HG03139 (cell line): ENCODE data around the gene HELLS.
"Not testable (repeated sequence)": the region's sequence is repeated elsewhere in the genome, so short reads cannot be mapped to it uniquely, and the experiment has no call there.

ENCODE experiments used
- ATAC-seq: cut with Tn5 transposase; IDR thresholded peaks from one replicate; pipeline ENCODE4 v1.9.1; 2021; ENCODE audit not compliant: unreplicated experiment

Gene HELLS

DNA sequence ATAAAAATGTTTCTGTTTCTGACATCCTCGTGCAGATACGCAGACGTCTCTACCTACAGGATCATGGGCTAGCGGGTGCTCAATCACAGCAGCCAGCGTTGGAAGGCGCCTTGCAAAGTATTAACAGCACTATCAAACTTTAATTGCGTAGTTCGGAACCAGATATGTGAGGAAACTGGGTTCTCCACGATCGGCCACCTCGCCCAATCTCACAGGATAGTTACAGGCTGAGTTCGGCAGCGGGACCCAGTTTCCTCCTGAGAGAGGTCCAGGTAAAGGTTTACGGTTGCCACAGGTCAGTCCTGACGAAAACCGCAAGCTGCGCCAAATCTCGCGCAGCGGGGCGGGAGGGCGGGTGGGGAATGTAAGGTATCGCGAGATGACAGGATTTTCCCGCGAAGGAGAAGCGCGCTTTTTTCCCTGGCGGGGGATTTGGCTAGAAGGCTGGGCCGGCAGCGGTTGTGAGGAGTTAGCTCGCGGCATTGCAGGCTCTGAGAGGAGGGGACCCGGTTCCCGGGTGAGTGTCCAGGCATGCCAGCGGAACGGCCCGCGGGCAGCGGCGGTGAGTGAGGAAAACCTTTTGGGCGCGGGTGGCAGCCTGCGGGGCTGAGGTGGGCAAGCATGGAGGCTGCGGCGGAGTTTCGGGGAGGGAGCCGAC is at the start of gene HELLS:
Gene HELLS, plus strand, starts transcription at position 398 of the 658 bp plus-strand sequence. Its CDS starts 134 bp downstream, at position 532.
- peak; percentile 77 for ATAC-seq

DNA sequence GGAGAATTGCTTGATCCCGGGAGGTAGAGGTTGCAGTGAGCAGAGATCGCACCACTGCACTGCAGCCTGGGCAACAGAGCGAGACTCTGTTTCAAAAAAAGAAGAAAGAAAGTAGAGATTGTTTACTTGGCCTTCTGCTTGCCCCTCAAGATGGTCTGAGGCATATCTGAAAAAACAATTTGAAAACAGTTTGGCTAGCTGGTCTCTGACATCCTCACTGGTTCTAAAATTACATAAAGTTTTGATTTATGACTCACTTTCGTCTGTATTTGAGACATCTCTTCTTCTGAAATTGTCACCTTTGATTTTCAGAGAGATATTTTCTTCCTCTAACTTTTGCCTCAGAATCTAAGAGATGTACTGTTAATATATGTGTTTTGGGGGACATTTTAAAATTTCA is 49.6 kb upstream of the HELLS start:
- ATAC-seq: no peak

DNA sequence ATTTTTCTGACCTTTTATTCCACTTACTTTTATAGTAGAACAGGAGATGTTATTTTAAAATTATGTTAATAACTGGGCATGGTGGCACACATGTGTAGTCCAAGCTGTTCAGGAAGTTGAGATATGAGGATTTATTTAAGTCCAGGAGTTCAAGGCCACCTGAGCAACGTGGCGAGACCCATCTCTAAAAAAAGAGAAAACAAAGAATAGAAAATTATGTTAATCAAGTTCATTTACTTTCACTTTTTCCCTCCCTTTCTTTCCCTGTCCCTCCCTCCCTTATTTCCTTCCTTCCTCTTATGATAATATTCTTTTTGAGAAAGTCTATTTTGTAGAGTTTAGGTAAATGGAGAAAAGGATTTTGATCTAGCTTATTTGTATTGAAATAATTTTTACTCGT is 48.9 kb upstream of the HELLS start:
- no peak for ATAC-seq

DNA sequence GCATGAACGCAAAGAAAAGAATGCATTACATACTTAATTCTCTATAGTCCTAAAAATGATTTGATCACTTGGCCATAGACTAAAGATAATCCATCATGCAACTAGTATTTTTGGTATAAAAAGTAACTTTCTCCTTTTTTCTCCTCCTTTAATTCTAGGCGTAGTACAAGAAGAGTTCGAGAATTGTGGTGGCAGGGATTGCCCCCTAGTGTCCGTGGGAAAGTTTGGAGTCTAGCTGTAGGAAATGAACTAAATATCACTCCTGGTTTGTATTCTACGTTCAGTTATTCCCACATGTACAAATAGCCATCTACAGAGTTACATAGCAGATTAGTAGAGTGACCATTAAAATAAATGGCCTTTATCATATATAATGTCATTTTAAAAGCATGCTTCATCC is 45.5 kb upstream of the HELLS start:
- ATAC-seq: no peak

DNA sequence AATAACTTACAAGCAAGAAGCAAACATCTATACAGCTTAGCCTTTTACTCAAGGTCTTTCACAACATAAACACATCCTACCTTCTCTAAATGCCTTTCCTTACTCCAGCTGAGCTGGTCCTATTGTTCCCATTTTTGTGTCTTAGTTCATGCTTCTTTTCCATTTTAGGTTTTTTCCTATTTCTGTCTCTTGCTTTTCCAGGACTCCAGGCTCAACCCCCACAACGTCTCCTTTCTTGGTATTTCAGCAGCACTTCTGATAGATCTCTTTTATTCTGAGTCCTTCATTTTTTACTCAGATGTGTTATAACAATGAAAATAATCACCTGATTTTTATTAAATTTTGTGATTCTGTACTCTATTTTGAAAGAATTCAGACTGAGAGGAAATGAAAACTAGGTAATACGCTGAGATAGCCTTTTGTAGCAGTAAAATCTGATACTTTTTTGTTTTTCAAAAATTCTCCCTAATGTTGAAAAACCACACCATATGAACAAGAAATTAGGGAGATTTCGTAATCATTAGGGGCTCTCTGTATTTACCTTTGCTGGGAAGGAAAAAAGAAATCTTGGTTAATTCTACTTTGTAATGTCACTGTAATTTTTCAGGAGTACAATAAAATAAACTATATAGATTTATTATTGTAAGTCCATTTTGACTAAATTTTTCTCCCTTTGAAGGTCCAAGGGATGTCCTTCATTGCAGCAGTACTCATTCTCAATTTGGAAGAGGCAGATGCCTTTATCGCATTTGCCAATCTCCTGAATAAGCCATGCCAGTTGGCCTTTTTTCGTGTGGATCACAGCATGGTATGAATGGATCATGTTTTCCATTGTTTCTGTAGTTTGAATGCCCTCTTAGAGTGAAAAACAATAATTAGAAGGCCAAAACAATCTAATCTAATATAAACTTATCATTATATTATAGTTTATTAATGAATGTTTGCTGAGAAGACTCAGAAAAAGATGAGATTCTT is 24.0 kb upstream of the HELLS start:
- no peak for ATAC-seq

DNA sequence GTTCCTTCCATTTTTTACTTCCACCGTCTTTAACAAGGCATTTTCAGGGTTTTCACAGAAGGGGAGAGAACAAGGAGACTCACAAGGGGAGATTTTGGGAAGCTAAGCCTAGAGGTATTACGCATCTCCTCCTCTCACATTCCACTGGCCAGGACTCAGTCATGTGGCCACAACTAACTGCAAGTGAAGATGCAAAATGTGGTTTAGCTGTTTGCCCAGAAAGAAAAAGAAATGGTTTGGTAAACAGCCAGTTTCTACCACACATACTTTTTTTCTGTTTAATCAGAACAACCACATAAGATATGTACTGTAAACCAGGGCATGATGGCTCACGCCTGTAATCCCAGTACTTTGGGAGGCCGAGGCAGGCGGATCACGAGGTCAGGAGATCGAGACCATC is 21.4 kb upstream of the HELLS start:
- ATAC-seq: no peak

- ATAC-seq: no peak
Measured at GRCh38 chr10:94524711-94525110, 20.9 kb upstream of the HELLS start.

- not testable (repeated sequence) for ATAC-seq
Measured at GRCh38 chr10:94531550-94531949, 14.0 kb upstream of the HELLS start.

DNA sequence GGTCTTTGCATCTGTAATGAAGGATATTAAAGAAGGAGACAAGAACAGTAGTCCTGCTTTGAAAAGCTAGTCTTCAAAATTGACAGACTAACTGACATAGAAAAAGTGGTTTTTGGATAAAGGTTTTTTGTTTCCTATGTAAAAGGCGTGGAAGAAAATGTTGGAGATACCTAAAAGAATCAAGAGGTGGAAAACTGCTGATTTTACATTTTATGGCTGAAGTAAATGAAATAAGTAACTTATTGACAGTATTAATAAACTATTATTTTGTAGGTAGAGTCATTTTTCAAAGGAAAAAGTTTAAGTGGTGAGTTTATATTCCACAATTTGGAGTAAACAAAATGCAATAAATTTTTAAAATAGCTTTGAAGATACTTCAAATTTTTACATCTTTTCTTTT is 12.6 kb upstream of the HELLS start:
- no peak for ATAC-seq

- not testable (repeated sequence) for ATAC-seq
Measured at GRCh38 chr10:94542282-94542681, 3.3 kb upstream of the HELLS start.

- ATAC-seq: peak; percentile 11
Measured at GRCh38 chr10:94546049-94546900, 687 bp downstream of the HELLS start.

GRCh38 chr10:94546901-94547185 is 1.3 kb downstream of the HELLS start:
- no peak for ATAC-seq

DNA sequence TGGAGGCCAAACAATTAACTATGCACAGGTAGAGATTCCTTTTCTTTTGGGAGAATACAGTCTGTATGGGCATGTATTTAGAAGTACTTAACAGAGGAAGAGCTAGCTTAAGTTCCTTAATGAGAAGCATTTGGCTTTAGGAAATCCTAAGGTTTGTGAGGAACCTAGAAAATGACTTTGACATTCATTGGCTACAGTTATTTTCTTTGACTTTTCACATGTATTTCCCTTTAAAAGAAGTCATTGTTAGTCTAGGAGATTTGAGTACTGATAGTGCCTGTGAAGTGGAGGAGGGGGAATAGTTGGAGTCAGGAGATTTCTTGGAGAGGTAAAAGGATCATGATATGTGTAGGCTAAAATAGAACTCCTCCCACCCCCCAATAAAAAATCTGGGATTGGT is 3.6 kb downstream of the HELLS start:
- ATAC-seq: no peak

- not testable (repeated sequence) for ATAC-seq
Measured at GRCh38 chr10:94567714-94568307, 22.2 kb downstream of the HELLS start.

GRCh38 chr10:94571081-94571480 is 25.5 kb downstream of the HELLS start:
- no peak for ATAC-seq

DNA sequence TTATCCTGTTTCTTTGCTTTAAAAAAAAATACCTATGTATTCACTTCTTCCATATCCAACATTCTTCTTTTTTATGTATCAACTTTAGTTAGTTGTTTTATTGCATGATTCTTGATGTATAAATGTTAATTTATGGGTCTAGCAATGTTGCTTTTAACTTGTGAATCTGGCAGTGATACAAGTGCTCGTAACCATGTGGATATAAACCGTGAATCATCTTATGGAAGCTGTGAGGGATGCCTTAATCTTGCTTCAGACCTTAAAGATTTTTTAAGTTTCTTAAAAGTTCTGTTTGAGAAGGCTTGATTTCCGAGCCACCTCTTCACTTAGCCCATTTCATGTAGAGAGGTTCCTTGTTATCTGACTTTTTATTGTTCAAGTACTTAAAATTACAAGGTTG is 25.9 kb downstream of the HELLS start:
- no peak for ATAC-seq

DNA sequence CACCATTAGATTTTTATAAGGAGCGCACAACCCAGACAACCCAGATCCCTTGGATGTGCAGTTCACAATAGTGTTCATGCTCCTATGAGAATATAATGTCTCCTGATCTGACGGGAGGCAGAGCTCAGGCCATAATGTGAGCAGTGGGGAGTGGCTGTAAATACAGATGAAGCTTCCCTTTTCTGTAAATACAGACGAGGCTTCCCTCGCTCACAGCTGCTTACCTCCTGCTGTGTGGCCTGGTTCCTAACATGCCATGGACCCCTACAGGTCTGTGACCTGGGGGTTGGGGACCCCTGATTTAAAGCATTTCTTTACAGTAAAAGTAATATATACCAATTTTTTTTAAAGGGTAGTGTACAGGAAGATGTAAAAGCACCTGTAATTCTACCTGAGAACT is 33.2 kb downstream of the HELLS start:
- no peak for ATAC-seq

GRCh38 chr10:94583124-94583523 is 37.5 kb downstream of the HELLS start:
- ATAC-seq: no peak

DNA sequence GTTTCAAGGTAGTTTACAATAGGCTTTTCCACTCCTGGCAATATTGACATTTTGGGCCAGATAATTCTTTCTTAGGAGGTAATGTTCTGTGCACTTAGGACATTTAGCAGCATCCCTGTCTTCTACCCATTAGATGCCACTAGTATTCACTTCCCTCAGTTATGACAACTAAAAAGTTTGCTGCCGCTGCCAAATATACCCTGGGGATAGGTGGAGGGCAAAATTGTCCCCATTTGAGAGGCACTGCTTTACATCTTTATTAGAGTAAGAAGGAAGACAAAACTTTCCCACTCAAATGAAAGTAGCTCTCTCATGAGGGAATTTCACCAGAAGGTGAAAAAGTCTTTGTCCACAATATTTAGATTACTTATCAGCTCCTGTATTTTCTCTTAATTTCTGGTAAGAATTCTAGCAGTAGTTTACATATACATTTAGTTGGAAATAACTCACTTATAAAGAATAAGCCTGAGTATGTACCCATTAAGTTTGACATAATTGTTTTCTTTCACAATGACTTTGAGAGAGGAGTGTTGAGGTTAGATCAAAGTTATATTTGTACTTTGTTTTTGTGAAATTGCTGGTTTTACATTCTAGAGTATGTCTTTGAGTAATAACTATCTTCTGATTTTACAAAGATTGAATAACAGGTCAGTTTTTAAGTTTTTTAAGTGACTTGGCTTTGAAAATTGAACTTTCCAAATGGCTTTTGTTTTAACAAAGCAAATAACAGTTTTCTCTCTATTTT is 46.0 kb downstream of the HELLS start:
- ATAC-seq: peak; percentile 35

DNA sequence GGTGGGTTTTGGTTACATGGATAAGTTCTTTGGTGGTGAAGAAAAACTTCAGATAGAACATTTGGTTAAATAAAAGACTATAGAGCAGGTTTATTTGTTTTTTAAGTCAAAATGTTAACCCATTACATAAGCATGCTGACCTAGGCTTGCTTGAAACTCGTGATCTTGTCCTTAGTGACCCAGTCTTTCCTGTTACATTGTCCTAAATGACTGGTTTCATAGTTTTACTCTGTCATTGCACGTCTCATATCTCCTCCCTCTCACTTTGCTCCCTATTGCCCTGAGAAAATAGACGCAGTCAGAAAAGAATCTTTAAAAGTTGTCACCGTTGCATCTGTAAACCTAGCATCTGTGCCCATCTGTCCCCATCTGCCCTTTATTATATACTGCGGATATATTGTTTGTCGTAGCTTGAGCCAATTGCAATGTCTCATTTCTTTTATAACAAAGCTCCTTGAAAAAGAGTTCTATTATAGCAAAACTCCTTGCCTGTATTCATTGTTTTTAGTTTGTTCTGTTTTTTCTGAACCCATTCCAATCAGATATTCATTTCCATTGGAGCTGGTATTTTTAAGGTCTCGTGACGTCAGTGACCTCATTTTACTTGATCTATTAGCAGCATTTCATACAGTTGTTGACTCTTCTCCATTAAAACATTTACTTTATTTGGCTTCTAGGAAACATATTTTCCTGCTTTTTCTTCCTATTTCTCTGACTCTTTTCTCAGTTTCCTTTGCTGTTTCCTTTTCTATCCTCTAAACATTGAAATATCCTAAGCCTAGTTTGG is 57.3 kb downstream of the HELLS start:
- ATAC-seq: no peak
